Measurements from ENCODE around the gene GPC6.

GRCh38 chr13:93680329-93680728 lies 453.7 kb downstream of the GPC6 start:
- TF ChIP-seq CEBPB (IDR thresholded peaks at IDR 0.05) (no peak), CTCF (IDR thresholded peaks at IDR 0.05) (no peak), EHMT2 (IDR thresholded peaks at IDR 0.05; ENCODE audit: low read depth) (no peak), POLR2A (IDR thresholded peaks at IDR 0.05; ENCODE audit: low read length) (no peak), KDM1A (IDR thresholded peaks at IDR 0.05; ENCODE audit: low read depth) (no peak), REST (IDR thresholded peaks at IDR 0.05) (no peak), JUNB (IDR thresholded peaks at IDR 0.05) (no peak), RFX5 (IDR thresholded peaks at IDR 0.05) (no peak), PHF8 (IDR thresholded peaks at IDR 0.05; ENCODE audit: borderline replicate concordance, low read depth) (no peak), ESRRA (IDR thresholded peaks at IDR 0.05; ENCODE audit: borderline replicate concordance, low read length) (no peak), PBX3 (IDR thresholded peaks at IDR 0.05) (no peak), POLR2AphosphoS2 (conservative IDR thresholded peaks at IDR 0.05; ENCODE audit: low read length) (no peak), HOXA7 (CRISPR knock-in tag; IDR thresholded peaks at IDR 0.05) (no peak), JUN (IDR thresholded peaks at IDR 0.05) (no peak)

Measured in A549 (cell line).